Stomach (tissue), 4 donors: Measurements from ENCODE around the gene SRSF8.

Experiments used
- CTCF ChIP-seq, 7 experiments: fragments of 450-650 bp in 4 of 7; fragments of 200-600 bp in 3 of 7; sonication (generic) in 3 of 7; IDR thresholded peaks; one replicate each; pipeline ENCODE4 v1.5.1; 2016 to 2019; ENCODE audit warnings: antibody characterized with exemption in 7 of 7, control low read depth in 2 of 7, mild to moderate bottlenecking in 1 of 7
- EP300 ChIP-seq: sonication (generic); formaldehyde crosslinking; IDR thresholded peaks from one replicate; pipeline ENCODE4 v1.6.1; 2017; ENCODE audit warnings: antibody characterized with exemption
- POLR2A ChIP-seq, 4 donors: fragments of 450-650 bp; IDR thresholded peaks; one replicate each; pipeline ENCODE4 v1.6.1; 2016; ENCODE audit warnings: antibody characterized with exemption in 4 of 4, control low read depth in 2 of 4, mild to moderate bottlenecking in 1 of 4, moderate library complexity in 1 of 4
- POLR2AphosphoS5 ChIP-seq, 3 donors: sonication (generic); formaldehyde crosslinking; IDR thresholded peaks; one replicate each; pipeline ENCODE4 v1.6.1; 2016; ENCODE audit warnings: antibody characterized with exemption in 3 of 3

- TF ChIP-seq CTCF (IDR thresholded peaks at IDR 0.05) (no peak), EP300 (no peak), POLR2AphosphoS5 (IDR thresholded peaks at IDR 0.05) (no peak), POLR2A (IDR thresholded peaks at IDR 0.05) (no peak)
These were observed 41.8 kb upstream of the SRSF8 start, which contains the start of gene KDM4E for GRCh38 chr11:95024958-95025357.
